ENCODE measurements around the gene CBLC.

CBLC gene

GRCh38 chr19:44839276-44839675 is 61.6 kb downstream of the CBLC start:
- no peak for TF ChIP-seq RARB (CRISPR knock-in tag; IDR thresholded peaks at IDR 0.05)
- TF ChIP-seq ZNF565 (CRISPR knock-in tag; conservative IDR thresholded peaks at IDR 0.05; ENCODE audit: low read depth): no peak
- TF ChIP-seq, protein P1, sequence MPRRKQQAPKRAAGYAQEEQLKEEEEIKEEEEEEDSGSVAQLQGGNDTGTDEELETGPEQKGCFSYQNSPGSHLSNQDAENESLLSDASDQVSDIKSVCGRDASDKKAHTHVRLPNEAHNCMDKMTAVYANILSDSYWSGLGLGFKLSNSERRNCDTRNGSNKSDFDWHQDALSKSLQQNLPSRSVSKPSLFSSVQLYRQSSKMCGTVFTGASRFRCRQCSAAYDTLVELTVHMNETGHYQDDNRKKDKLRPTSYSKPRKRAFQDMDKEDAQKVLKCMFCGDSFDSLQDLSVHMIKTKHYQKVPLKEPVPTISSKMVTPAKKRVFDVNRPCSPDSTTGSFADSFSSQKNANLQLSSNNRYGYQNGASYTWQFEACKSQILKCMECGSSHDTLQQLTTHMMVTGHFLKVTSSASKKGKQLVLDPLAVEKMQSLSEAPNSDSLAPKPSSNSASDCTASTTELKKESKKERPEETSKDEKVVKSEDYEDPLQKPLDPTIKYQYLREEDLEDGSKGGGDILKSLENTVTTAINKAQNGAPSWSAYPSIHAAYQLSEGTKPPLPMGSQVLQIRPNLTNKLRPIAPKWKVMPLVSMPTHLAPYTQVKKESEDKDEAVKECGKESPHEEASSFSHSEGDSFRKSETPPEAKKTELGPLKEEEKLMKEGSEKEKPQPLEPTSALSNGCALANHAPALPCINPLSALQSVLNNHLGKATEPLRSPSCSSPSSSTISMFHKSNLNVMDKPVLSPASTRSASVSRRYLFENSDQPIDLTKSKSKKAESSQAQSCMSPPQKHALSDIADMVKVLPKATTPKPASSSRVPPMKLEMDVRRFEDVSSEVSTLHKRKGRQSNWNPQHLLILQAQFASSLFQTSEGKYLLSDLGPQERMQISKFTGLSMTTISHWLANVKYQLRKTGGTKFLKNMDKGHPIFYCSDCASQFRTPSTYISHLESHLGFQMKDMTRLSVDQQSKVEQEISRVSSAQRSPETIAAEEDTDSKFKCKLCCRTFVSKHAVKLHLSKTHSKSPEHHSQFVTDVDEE (CRISPR knock-in tag; IDR thresholded peaks at IDR 0.05): no peak
- TF ChIP-seq ZFP3 (CRISPR knock-in tag; IDR thresholded peaks at IDR 0.05): no peak
- no peak for TF ChIP-seq BACH2 (CRISPR knock-in tag; IDR thresholded peaks at IDR 0.05; ENCODE audit: borderline replicate concordance)
- TF ChIP-seq SNAI2 (CRISPR knock-in tag; IDR thresholded peaks at IDR 0.05): no peak
- no peak for TF ChIP-seq ARNTL (CRISPR knock-in tag; IDR thresholded peaks at IDR 0.05; ENCODE audit: borderline replicate concordance, low read depth)
- TF ChIP-seq ZC3H10 (CRISPR knock-in tag; IDR thresholded peaks at IDR 0.05): no peak
- TF ChIP-seq CSDC2 (CRISPR knock-in tag; IDR thresholded peaks at IDR 0.05): no peak
- TF ChIP-seq PPARA (CRISPR knock-in tag; IDR thresholded peaks at IDR 0.05; ENCODE audit: borderline replicate concordance): no peak
- no peak for TF ChIP-seq TOX (CRISPR knock-in tag; IDR thresholded peaks at IDR 0.05; ENCODE audit: borderline replicate concordance)
- TF ChIP-seq TCF4 (CRISPR knock-in tag; IDR thresholded peaks at IDR 0.05; ENCODE audit: borderline replicate concordance): no peak
- TF ChIP-seq OSR1 (CRISPR knock-in tag; IDR thresholded peaks at IDR 0.05): no peak
- no peak for TF ChIP-seq ESRRG (CRISPR knock-in tag; IDR thresholded peaks at IDR 0.05)
- no peak for TF ChIP-seq ZFP30 (CRISPR knock-in tag; IDR thresholded peaks at IDR 0.05)
- TF ChIP-seq ZNF8 (CRISPR knock-in tag; IDR thresholded peaks at IDR 0.05): no peak
- TF ChIP-seq, protein P2, sequence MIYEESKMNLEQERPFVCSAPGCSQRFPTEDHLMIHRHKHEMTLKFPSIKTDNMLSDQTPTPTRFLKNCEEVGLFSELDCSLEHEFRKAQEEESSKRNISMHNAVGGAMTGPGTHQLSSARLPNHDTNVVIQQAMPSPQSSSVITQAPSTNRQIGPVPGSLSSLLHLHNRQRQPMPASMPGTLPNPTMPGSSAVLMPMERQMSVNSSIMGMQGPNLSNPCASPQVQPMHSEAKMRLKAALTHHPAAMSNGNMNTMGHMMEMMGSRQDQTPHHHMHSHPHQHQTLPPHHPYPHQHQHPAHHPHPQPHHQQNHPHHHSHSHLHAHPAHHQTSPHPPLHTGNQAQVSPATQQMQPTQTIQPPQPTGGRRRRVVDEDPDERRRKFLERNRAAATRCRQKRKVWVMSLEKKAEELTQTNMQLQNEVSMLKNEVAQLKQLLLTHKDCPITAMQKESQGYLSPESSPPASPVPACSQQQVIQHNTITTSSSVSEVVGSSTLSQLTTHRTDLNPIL (CRISPR knock-in tag; IDR thresholded peaks at IDR 0.05; ENCODE audit: low read depth): no peak
- TF ChIP-seq, protein P3, sequence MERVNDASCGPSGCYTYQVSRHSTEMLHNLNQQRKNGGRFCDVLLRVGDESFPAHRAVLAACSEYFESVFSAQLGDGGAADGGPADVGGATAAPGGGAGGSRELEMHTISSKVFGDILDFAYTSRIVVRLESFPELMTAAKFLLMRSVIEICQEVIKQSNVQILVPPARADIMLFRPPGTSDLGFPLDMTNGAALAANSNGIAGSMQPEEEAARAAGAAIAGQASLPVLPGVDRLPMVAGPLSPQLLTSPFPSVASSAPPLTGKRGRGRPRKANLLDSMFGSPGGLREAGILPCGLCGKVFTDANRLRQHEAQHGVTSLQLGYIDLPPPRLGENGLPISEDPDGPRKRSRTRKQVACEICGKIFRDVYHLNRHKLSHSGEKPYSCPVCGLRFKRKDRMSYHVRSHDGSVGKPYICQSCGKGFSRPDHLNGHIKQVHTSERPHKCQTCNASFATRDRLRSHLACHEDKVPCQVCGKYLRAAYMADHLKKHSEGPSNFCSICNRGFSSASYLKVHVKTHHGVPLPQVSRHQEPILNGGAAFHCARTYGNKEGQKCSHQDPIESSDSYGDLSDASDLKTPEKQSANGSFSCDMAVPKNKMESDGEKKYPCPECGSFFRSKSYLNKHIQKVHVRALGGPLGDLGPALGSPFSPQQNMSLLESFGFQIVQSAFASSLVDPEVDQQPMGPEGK (CRISPR knock-in tag; IDR thresholded peaks at IDR 0.05; ENCODE audit: borderline replicate concordance): no peak
- TF ChIP-seq, protein P4, sequence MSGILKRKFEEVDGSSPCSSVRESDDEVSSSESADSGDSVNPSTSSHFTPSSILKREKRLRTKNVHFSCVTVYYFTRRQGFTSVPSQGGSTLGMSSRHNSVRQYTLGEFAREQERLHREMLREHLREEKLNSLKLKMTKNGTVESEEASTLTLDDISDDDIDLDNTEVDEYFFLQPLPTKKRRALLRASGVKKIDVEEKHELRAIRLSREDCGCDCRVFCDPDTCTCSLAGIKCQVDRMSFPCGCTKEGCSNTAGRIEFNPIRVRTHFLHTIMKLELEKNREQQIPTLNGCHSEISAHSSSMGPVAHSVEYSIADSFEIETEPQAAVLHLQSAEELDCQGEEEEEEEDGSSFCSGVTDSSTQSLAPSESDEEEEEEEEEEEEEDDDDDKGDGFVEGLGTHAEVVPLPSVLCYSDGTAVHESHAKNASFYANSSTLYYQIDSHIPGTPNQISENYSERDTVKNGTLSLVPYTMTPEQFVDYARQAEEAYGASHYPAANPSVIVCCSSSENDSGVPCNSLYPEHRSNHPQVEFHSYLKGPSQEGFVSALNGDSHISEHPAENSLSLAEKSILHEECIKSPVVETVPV (CRISPR knock-in tag; IDR thresholded peaks at IDR 0.05): no peak
- ATAC-seq: no peak

DNA sequence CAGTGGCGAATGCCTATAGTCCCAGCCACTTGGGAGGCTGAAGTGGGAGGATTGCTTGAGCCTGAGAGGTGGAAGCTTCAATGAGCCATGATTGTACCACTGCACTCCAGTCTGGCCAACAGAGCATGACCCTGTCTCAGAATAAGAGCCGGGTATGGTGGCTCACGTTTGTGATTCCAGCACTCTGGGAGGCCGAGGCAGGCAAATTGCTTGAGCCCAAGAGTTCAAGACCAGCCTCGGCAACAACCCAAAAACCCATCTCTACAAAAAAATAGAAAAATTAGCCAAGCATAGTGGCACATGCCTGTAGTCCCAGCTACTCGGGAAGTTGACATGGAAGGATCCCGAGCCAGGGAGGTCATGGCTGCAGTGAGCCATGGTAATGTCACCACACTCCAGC is 63.1 kb downstream of the CBLC start:
- ATAC-seq: no peak
- TF ChIP-seq BACH2 (CRISPR knock-in tag; IDR thresholded peaks at IDR 0.05; ENCODE audit: borderline replicate concordance) (no peak), ESRRG (CRISPR knock-in tag; IDR thresholded peaks at IDR 0.05) (no peak), TCF4 (CRISPR knock-in tag; IDR thresholded peaks at IDR 0.05; ENCODE audit: borderline replicate concordance) (no peak), PPARA (CRISPR knock-in tag; IDR thresholded peaks at IDR 0.05; ENCODE audit: borderline replicate concordance) (no peak), ZNF70 (CRISPR knock-in tag; IDR thresholded peaks at IDR 0.05) (no peak), ZFP30 (CRISPR knock-in tag; IDR thresholded peaks at IDR 0.05) (no peak), OSR1 (CRISPR knock-in tag; IDR thresholded peaks at IDR 0.05) (no peak), ARNTL (CRISPR knock-in tag; IDR thresholded peaks at IDR 0.05; ENCODE audit: borderline replicate concordance, low read depth) (no peak), ZNF8 (CRISPR knock-in tag; IDR thresholded peaks at IDR 0.05) (no peak), GLIS3 (CRISPR knock-in tag; IDR thresholded peaks at IDR 0.05) (no peak), SNAI2 (CRISPR knock-in tag; IDR thresholded peaks at IDR 0.05) (no peak), ZFP3 (CRISPR knock-in tag; IDR thresholded peaks at IDR 0.05) (no peak), ISL1 (CRISPR knock-in tag; IDR thresholded peaks at IDR 0.05) (no peak)
- TF ChIP-seq, protein P3 (CRISPR knock-in tag; IDR thresholded peaks at IDR 0.05; ENCODE audit: borderline replicate concordance): no peak
- TF ChIP-seq, protein P4 (CRISPR knock-in tag; IDR thresholded peaks at IDR 0.05): no peak
- TF ChIP-seq, protein P1 (CRISPR knock-in tag; IDR thresholded peaks at IDR 0.05): no peak
- TF ChIP-seq, protein P5, sequence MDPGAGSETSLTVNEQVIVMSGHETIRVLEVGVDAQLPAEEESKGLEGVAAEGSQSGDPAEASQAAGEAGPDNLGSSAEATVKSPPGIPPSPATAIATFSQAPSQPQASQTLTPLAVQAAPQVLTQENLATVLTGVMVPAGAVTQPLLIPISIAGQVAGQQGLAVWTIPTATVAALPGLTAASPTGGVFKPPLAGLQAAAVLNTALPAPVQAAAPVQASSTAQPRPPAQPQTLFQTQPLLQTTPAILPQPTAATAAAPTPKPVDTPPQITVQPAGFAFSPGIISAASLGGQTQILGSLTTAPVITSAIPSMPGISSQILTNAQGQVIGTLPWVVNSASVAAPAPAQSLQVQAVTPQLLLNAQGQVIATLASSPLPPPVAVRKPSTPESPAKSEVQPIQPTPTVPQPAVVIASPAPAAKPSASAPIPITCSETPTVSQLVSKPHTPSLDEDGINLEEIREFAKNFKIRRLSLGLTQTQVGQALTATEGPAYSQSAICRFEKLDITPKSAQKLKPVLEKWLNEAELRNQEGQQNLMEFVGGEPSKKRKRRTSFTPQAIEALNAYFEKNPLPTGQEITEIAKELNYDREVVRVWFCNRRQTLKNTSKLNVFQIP (CRISPR knock-in tag; IDR thresholded peaks at IDR 0.05; ENCODE audit: borderline replicate concordance, low read depth): no peak
